WTC11 (cell line): Measurements from ENCODE around the gene HCST. TPM values are rescaled to one million over a fixed set of nuclear protein-coding genes. Genes with fewer than 3 reads are reported as not detected.

Experiments used
- ATAC-seq: fragments of 200-7000 bp; cut with Tn5 transposase; 2 replicates; pipeline ENCODE4 v1.10.0; 2021; ENCODE audit warnings: mild to moderate bottlenecking, moderate library complexity
- CTCF ChIA-PET: fragments of 300-600 bp; sonication (Branson Sonifier 250); formaldehyde crosslinking; loops from one replicate; lab custom pipeline; 2021; ENCODE audit warnings: antibody characterized with exemption; lab: Charles Lee
- POLR2A ChIA-PET: fragments of 350-600 bp; sonication (Branson Sonifier 250); formaldehyde crosslinking; loops from one replicate; lab custom pipeline; 2021; ENCODE audit warnings: antibody characterized with exemption; lab: Charles Lee
- DNase-seq: peaks from one replicate; pipeline ENCODE4 v3.0.0; 2021; ENCODE audit warnings: low spot score
- H3K27ac Mint-ChIP-seq: 2 replicates; pipeline ENCODE4 v1.8.0; 2021; ENCODE audit warnings: mixed read lengths
- H3K27me3 Mint-ChIP-seq: 2 replicates; pipeline ENCODE4 v1.8.0; 2021; ENCODE audit warnings: low read depth, mild to moderate bottlenecking, moderate library complexity, mixed read lengths
- H3K36me3 Mint-ChIP-seq: 2 replicates; pipeline ENCODE4 v1.8.0; 2021; ENCODE audit warnings: mixed read lengths
- H3K4me1 Mint-ChIP-seq: 2 replicates; pipeline ENCODE4 v1.8.0; 2022; ENCODE audit warnings: mixed read lengths
- H3K4me3 Mint-ChIP-seq: 2 replicates; pipeline ENCODE4 v1.8.0; 2021; ENCODE audit warnings: mild to moderate bottlenecking, moderate library complexity, mixed read lengths
- H3K9me3 Mint-ChIP-seq: 2 replicates; pipeline ENCODE4 v1.8.0; 2021; ENCODE audit warnings: mixed read lengths
- CBFB ChIP-seq: sonication (generic); formaldehyde crosslinking; IDR thresholded peaks from 2 replicates; pipeline ENCODE4 v1.8.1; 2022; ENCODE audit warnings: mild to moderate bottlenecking, low read depth, missing genetic modification reagents
- CTCF ChIP-seq: fragments of 200-600 bp; IDR thresholded peaks from 2 replicates; pipeline ENCODE4 v1.8.0; 2022; ENCODE audit warnings: antibody characterized with exemption
- E2F1 ChIP-seq: sonication (generic); formaldehyde crosslinking; IDR thresholded peaks from 2 replicates; pipeline ENCODE4 v1.8.0; 2022; ENCODE audit warnings: mild to moderate bottlenecking, missing genetic modification reagents
- ELF4 ChIP-seq: sonication (generic); formaldehyde crosslinking; IDR thresholded peaks from 2 replicates; pipeline ENCODE4 v1.8.1; 2022; ENCODE audit warnings: low read depth, mild to moderate bottlenecking, moderate library complexity, missing genetic modification reagents
- GRHL2 ChIP-seq: fragments of 250-450 bp; sonication (Bioruptor Pico); IDR thresholded peaks from 2 replicates; pipeline ENCODE4 v1.8.0; 2022; ENCODE audit warnings: mild to moderate bottlenecking, moderate library complexity; ENCODE audit not compliant: insufficient replicate concordance, severe bottlenecking
- IRF1 ChIP-seq: sonication (generic); formaldehyde crosslinking; IDR thresholded peaks from 2 replicates; pipeline ENCODE4 v1.8.0; 2023; ENCODE audit warnings: missing genetic modification reagents
- IRF2 ChIP-seq: sonication (generic); formaldehyde crosslinking; IDR thresholded peaks from 2 replicates; pipeline ENCODE4 v1.8.0; 2022; ENCODE audit warnings: low read depth, missing genetic modification reagents, borderline replicate concordance
- JAZF1 ChIP-seq: fragments of 250-450 bp; sonication (Bioruptor Pico); IDR thresholded peaks from 2 replicates; pipeline ENCODE4 v1.9.0; 2021; ENCODE audit warnings: moderate library complexity, mild to moderate bottlenecking, inconsistent platforms
- MXD4 ChIP-seq: fragments of 250-450 bp; sonication (Bioruptor Pico); IDR thresholded peaks from 2 replicates; pipeline ENCODE4 v1.8.0; 2021; ENCODE audit warnings: mild to moderate bottlenecking, moderate library complexity, borderline replicate concordance
- MYBL2 ChIP-seq: sonication (generic); formaldehyde crosslinking; IDR thresholded peaks from 2 replicates; pipeline ENCODE4 v1.8.1; 2023; ENCODE audit warnings: mild to moderate bottlenecking, moderate library complexity, missing genetic modification reagents
- NFE2L1 ChIP-seq: sonication (generic); formaldehyde crosslinking; IDR thresholded peaks from 2 replicates; pipeline ENCODE4 v1.8.1; 2023; ENCODE audit warnings: missing genetic modification reagents
- SMAD3 ChIP-seq: sonication (generic); formaldehyde crosslinking; IDR thresholded peaks from 2 replicates; pipeline ENCODE4 v1.8.0; 2022; ENCODE audit warnings: missing genetic modification reagents, mild to moderate bottlenecking, borderline replicate concordance
- TEAD1 ChIP-seq: sonication (generic); formaldehyde crosslinking; IDR thresholded peaks from 2 replicates; pipeline ENCODE4 v1.8.0; 2022; ENCODE audit warnings: mild to moderate bottlenecking, missing genetic modification reagents
- ZBTB43 ChIP-seq: sonication (generic); formaldehyde crosslinking; IDR thresholded peaks from 2 replicates; pipeline ENCODE4 v1.8.1; 2023; ENCODE audit warnings: mild to moderate bottlenecking, missing genetic modification reagents
- ZNF232 ChIP-seq: sonication (generic); formaldehyde crosslinking; IDR thresholded peaks from 2 replicates; pipeline ENCODE4 v1.8.0; 2022; ENCODE audit warnings: mild to moderate bottlenecking, missing genetic modification reagents
- ZNF532 ChIP-seq: fragments of 250-450 bp; sonication (Bioruptor Pico); IDR thresholded peaks from 2 replicates; pipeline ENCODE4 v1.9.0; 2021; ENCODE audit warnings: mild to moderate bottlenecking, borderline replicate concordance
- ZNF671 ChIP-seq: fragments of 250-450 bp; sonication (Bioruptor Pico); IDR thresholded peaks from 2 replicates; pipeline ENCODE4 v1.8.0; 2021; ENCODE audit warnings: mild to moderate bottlenecking
- total RNA-seq: library from RNA; stranded (reverse); gene quantifications from 3 replicates; pipeline ENCODE4 v1.2.3, GENCODE V29; 2021

Gene HCST
- total RNA-seq, 1 experiment from 2014 or later = 1.9 TPM

GRCh38 chr19:35911173-35911572 lies 8.8 kb downstream of the HCST start (continued):
- TF ChIP-seq ZNF532 (CRISPR knock-in tag) = no peak
- TF ChIP-seq, all 79 proteins: peak for 1

- CTCF ChIA-PET = interaction anchor here (0.7 to 1.0 kb wide), 3 partner anchors 29 to 127 kb away, joined by 3 to 4 read pairs (median 3); no protein-coding TSS in a partner anchor
- POLR2A ChIA-PET = no interaction called here
- Mint-ChIP-seq H3K27ac (no peak overlapping the region), H3K27me3 (peaks cover 2% of the 10 kb centered on the region; the same call in 1 of the 2 replicates), H3K4me1 (peaks cover 17% of the 10 kb centered on the region), H3K4me3 (no peak overlapping the region), H3K36me3 (no peaks in the 10 kb centered on the region), H3K9me3 (no peaks in the 10 kb centered on the region)
- no peak for TF ChIP-seq ZNF232 (CRISPR knock-in tag)
- TF ChIP-seq ELF4 (CRISPR knock-in tag) = no peak
- no peak for TF ChIP-seq GRHL2 (CRISPR knock-in tag)
- TF ChIP-seq CBFB (CRISPR knock-in tag) = no peak
- DNase-seq (no peak), ATAC-seq (no peak)
Measured at GRCh38 chr19:35911790-35912189, 9.5 kb downstream of the HCST start.

- Mint-ChIP-seq H3K27me3 (peaks cover 4% of the 10 kb centered on the region; the same call in 1 of the 2 replicates), H3K36me3 (no peaks in the 10 kb centered on the region), H3K4me1 (peaks cover 10% of the 10 kb centered on the region), H3K9me3 (no peaks in the 10 kb centered on the region), H3K4me3 (no peak overlapping the region), H3K27ac (no peak overlapping the region)
- ChIA-PET CTCF (interaction anchor here (0.6 kb wide), 1 partner anchor 307 kb away, joined by 4 read pairs; no protein-coding TSS in a partner anchor), POLR2A (no interaction called here)
- ATAC-seq (no peak), DNase-seq (no peak)
- no peak for TF ChIP-seq CTCF
- TF ChIP-seq MXD4 (CRISPR knock-in tag) = no peak
- TF ChIP-seq TEAD1 = no peak
- no peak for TF ChIP-seq NFE2L1
- TF ChIP-seq ZNF532 (CRISPR knock-in tag) = no peak
- no peak for TF ChIP-seq IRF1 (CRISPR knock-in tag)
- no peak for TF ChIP-seq E2F1
- TF ChIP-seq IRF2 (CRISPR knock-in tag) = no peak
- no peak for TF ChIP-seq JAZF1
- TF ChIP-seq ZBTB43 (CRISPR knock-in tag) = no peak
- TF ChIP-seq ZNF671 (CRISPR knock-in tag) = no peak
- TF ChIP-seq MYBL2 = no peak
- TF ChIP-seq SMAD3 (CRISPR knock-in tag) = no peak
Measured at GRCh38 chr19:35913589-35913988, 11.3 kb downstream of the HCST start.
